ENCODE data around the gene ZDHHC9. TPM values are rescaled to one million over a fixed set of nuclear protein-coding genes. Genes with fewer than 3 reads are reported as not detected.

The ZDHHC9 gene
- total and polyA plus RNA-seq, 9 donors = 8.3 to 34.6 (median 16.6) TPM

GRCh38 chrX:129791336-129791735 lies 52.4 kb downstream of the ZDHHC9 start:
- Histone ChIP-seq H3K36me3 (no peaks in the 10 kb centered on the region), H3K4me1 (ENCODE audit: insufficient read depth) (no peaks in the 10 kb centered on the region), H3K27me3 (no peaks in the 10 kb centered on the region), H3K4me3 (no peak overlapping the region), H3K27ac (no peak overlapping the region), H3K9me3 (no peaks in the 10 kb centered on the region)
- intact Hi-C loops (cut with DNase I) = no loop called here
- DNase-seq = no peak
- WGBS, 3 donors = 82 to 86% (median 84%) methylated on average over 8 of the region's 8 CpGs
- TF ChIP-seq POLR2A (IDR thresholded peaks at IDR 0.05) (no peak), EP300 (IDR thresholded peaks at IDR 0.05) (no peak), CTCF (IDR thresholded peaks at IDR 0.05) (no peak)

- no peak overlapping the region for H3K27ac ChIP-seq
- no peaks in the 10 kb centered on the region for H3K4me1 ChIP-seq (ENCODE audit: insufficient read depth)
- no peaks in the 10 kb centered on the region for H3K27me3 ChIP-seq
- intact Hi-C loops (cut with DNase I) = no loop called here
- H3K36me3 ChIP-seq = no peaks in the 10 kb centered on the region
- no peak overlapping the region for H3K4me3 ChIP-seq
- TF ChIP-seq EP300 (IDR thresholded peaks at IDR 0.05) = no peak
- no peak for TF ChIP-seq CTCF (IDR thresholded peaks at IDR 0.05)
- TF ChIP-seq POLR2A (IDR thresholded peaks at IDR 0.05) = no peak
- H3K9me3 ChIP-seq = no peaks in the 10 kb centered on the region
- 78 to 86% (median 85%) methylated on average over 9 of the region's 9 CpGs for WGBS, 3 donors
- DNase-seq = no peak
Observed at GRCh38 chrX:129790808-129791207, 52.9 kb downstream of the ZDHHC9 start.

GRCh38 chrX:129790146-129790545 lies 53.5 kb downstream of the ZDHHC9 start:
- H3K36me3 ChIP-seq = no peaks in the 10 kb centered on the region
- H3K9me3 ChIP-seq = no peaks in the 10 kb centered on the region
- H3K27ac ChIP-seq = no peak overlapping the region
- no peaks in the 10 kb centered on the region for H3K4me1 ChIP-seq (ENCODE audit: insufficient read depth)
- no peak for DNase-seq
- H3K4me3 ChIP-seq = no peak overlapping the region
- H3K27me3 ChIP-seq = no peaks in the 10 kb centered on the region
- intact Hi-C loops (cut with DNase I) = no loop called here
- TF ChIP-seq POLR2A (IDR thresholded peaks at IDR 0.05) (no peak), EP300 (IDR thresholded peaks at IDR 0.05) (no peak), CTCF (IDR thresholded peaks at IDR 0.05) (no peak)
- WGBS, 3 donors = 69 to 73% (median 72%) methylated on average over 3 of the region's 3 CpGs

GRCh38 chrX:129788527-129788926 lies 55.2 kb downstream of the ZDHHC9 start:
- H3K27ac ChIP-seq = no peak overlapping the region
- H3K36me3 ChIP-seq = no peaks in the 10 kb centered on the region
- 76 to 80% (median 78%) methylated on average over 6 of the region's 6 CpGs for WGBS, 3 donors
- H3K9me3 ChIP-seq = no peaks in the 10 kb centered on the region
- no peak overlapping the region for H3K4me3 ChIP-seq
- DNase-seq = no peak
- intact Hi-C loops (cut with DNase I) = no loop called here
- H3K27me3 ChIP-seq = no peaks in the 10 kb centered on the region
- no peak for TF ChIP-seq CTCF (IDR thresholded peaks at IDR 0.05)
- no peaks in the 10 kb centered on the region for H3K4me1 ChIP-seq (ENCODE audit: insufficient read depth)

Measured in ovary (tissue), 9 donors.